ENCODE results near the gene IMMP2L.

The IMMP2L gene

GRCh38 chr7:111388912-111389311 is 173.4 kb downstream of the IMMP2L start:
- no peak overlapping the region for H3K4me3 ChIP-seq (ENCODE audit: insufficient read depth, low read length, poor library complexity, severe bottlenecking)
- no peak overlapping the region for H3K4me2 ChIP-seq (ENCODE audit: low read depth, low read length, poor library complexity, severe bottlenecking)
- no peaks in the 10 kb centered on the region for H3K27me3 ChIP-seq (ENCODE audit: low read length)
- TF ChIP-seq, protein P1, sequence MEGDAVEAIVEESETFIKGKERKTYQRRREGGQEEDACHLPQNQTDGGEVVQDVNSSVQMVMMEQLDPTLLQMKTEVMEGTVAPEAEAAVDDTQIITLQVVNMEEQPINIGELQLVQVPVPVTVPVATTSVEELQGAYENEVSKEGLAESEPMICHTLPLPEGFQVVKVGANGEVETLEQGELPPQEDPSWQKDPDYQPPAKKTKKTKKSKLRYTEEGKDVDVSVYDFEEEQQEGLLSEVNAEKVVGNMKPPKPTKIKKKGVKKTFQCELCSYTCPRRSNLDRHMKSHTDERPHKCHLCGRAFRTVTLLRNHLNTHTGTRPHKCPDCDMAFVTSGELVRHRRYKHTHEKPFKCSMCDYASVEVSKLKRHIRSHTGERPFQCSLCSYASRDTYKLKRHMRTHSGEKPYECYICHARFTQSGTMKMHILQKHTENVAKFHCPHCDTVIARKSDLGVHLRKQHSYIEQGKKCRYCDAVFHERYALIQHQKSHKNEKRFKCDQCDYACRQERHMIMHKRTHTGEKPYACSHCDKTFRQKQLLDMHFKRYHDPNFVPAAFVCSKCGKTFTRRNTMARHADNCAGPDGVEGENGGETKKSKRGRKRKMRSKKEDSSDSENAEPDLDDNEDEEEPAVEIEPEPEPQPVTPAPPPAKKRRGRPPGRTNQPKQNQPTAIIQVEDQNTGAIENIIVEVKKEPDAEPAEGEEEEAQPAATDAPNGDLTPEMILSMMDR (IDR thresholded peaks at IDR 0.05; ENCODE audit: insufficient read depth, low read length, poor library complexity, severe bottlenecking), result no peak
- no peak for TF ChIP-seq EZH2phosphoT487 (conservative IDR thresholded peaks at IDR 0.05; ENCODE audit: low read length)
- no peaks in the 10 kb centered on the region for H3F3A ChIP-seq (ENCODE audit: insufficient read depth)
- H3K79me2 ChIP-seq (ENCODE audit: insufficient read depth, low read length), result no peaks in the 10 kb centered on the region
- no peak overlapping the region for H2AFZ ChIP-seq (ENCODE audit: low read depth, low read length, severe bottlenecking)
- no peaks in the 10 kb centered on the region for H3K36me3 ChIP-seq (ENCODE audit: low read length)
- H3K9ac ChIP-seq (ENCODE audit: low read length), result no peak overlapping the region
- no peaks in the 10 kb centered on the region for H3K9me3 ChIP-seq (ENCODE audit: insufficient read depth, low read length)
- no peak overlapping the region for H3K27ac ChIP-seq (ENCODE audit: low read depth, low read length)
- H4K20me1 ChIP-seq (ENCODE audit: low read depth, low read length), result no peaks in the 10 kb centered on the region
- H3K9me2 ChIP-seq (replicated peaks; ENCODE audit: insufficient read depth, low read length), result no peaks in the 10 kb centered on the region

GRCh38 chr7:111388016-111388415 is 174.3 kb downstream of the IMMP2L start:
- Histone ChIP-seq H3K4me2 (ENCODE audit: low read depth, low read length, poor library complexity, severe bottlenecking) (no peak overlapping the region), H4K20me1 (ENCODE audit: low read depth, low read length) (no peaks in the 10 kb centered on the region), H2AFZ (ENCODE audit: low read depth, low read length, severe bottlenecking) (no peak overlapping the region), H3K4me3 (ENCODE audit: insufficient read depth, low read length, poor library complexity, severe bottlenecking) (no peak overlapping the region), H3K79me2 (ENCODE audit: insufficient read depth, low read length) (no peaks in the 10 kb centered on the region), H3K9ac (ENCODE audit: low read length) (no peak overlapping the region), H3F3A (ENCODE audit: insufficient read depth) (no peaks in the 10 kb centered on the region), H3K27ac (ENCODE audit: low read depth, low read length) (no peak overlapping the region), H3K9me3 (ENCODE audit: insufficient read depth, low read length) (no peaks in the 10 kb centered on the region), H3K9me2 (replicated peaks; ENCODE audit: insufficient read depth, low read length) (no peaks in the 10 kb centered on the region), H3K36me3 (ENCODE audit: low read length) (no peaks in the 10 kb centered on the region), H3K27me3 (ENCODE audit: low read length) (no peaks in the 10 kb centered on the region)
- TF ChIP-seq, protein P1 (IDR thresholded peaks at IDR 0.05; ENCODE audit: insufficient read depth, low read length, poor library complexity, severe bottlenecking), result no peak
- TF ChIP-seq EZH2phosphoT487 (conservative IDR thresholded peaks at IDR 0.05; ENCODE audit: low read length), result no peak

DNA sequence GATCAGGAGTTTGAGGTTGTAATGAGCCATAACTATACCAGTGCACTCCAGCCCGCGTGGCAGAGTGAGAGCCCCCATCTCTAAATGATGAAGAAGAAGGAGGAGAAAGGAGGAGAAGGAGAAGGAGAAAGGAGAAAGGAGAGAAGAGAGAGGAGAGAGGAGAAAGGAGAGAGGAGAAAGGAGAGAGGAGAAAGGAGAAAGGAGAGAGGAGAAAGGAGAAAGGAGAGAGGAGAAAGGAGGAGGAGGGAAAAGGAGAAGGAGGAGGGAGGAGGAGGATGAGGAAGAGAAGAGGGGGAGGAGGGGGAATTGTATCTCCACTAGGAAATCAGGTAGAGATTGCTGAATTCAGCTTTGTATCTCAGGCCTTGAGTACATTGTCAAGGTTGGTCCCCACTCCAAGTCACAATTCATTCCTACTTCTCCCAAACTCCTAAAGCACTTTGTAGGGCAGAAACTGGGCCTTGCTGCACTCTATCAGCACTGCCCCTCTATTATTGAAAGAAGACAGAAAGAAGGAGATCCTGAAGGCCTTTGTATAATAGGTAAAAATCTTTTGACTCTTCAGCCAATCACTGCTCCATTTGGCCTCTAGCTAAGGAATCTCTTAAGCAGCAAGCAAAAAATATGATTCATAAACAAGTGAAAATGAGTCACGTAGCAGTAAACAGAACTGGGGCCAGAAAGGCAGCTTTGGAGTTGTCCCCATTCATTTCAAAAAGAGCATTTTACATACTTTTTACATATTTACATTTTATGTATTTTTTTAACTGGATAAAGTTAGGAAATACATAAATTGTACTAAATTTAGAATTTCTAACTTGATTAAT is 178.0 kb downstream of the IMMP2L start:
- Histone ChIP-seq H3F3A (ENCODE audit: insufficient read depth) (no peaks in the 10 kb centered on the region), H3K36me3 (ENCODE audit: low read length) (no peaks in the 10 kb centered on the region), H2AFZ (ENCODE audit: low read depth, low read length, severe bottlenecking) (no peak overlapping the region), H3K9ac (ENCODE audit: low read length) (no peak overlapping the region), H3K27me3 (ENCODE audit: low read length) (no peaks in the 10 kb centered on the region), H3K9me3 (ENCODE audit: insufficient read depth, low read length) (no peaks in the 10 kb centered on the region), H3K4me2 (ENCODE audit: low read depth, low read length, poor library complexity, severe bottlenecking) (no peak overlapping the region), H3K4me3 (ENCODE audit: insufficient read depth, low read length, poor library complexity, severe bottlenecking) (no peak overlapping the region), H4K20me1 (ENCODE audit: low read depth, low read length) (no peaks in the 10 kb centered on the region), H3K27ac (ENCODE audit: low read depth, low read length) (no peak overlapping the region), H3K9me2 (replicated peaks; ENCODE audit: insufficient read depth, low read length) (no peaks in the 10 kb centered on the region), H3K79me2 (ENCODE audit: insufficient read depth, low read length) (no peaks in the 10 kb centered on the region)
- TF ChIP-seq EZH2phosphoT487 (conservative IDR thresholded peaks at IDR 0.05; ENCODE audit: low read length), result no peak
- TF ChIP-seq, protein P1 (IDR thresholded peaks at IDR 0.05; ENCODE audit: insufficient read depth, low read length, poor library complexity, severe bottlenecking), result no peak

All from SU-DHL-6 (cell line).